HepG2 (cell line): ENCODE measurements around the gene AEN. TPM values are rescaled to one million over a fixed set of nuclear protein-coding genes. Genes with fewer than 3 reads are reported as not detected.

Source experiments
- ATF7-NPFF ChIP-seq: sonication (generic); formaldehyde crosslinking; IDR thresholded peaks from 2 replicates; pipeline ENCODE4 v1.8.1; 2023; ENCODE audit warnings: mild to moderate bottlenecking, low read depth, missing genetic modification reagents, moderate library complexity
- CENPT ChIP-seq: sonication (generic); formaldehyde crosslinking; IDR thresholded peaks from 2 replicates; pipeline ENCODE4 v1.8.0; 2022; ENCODE audit warnings: low read depth, mild to moderate bottlenecking, moderate library complexity, missing genetic modification reagents
- KDM1A ChIP-seq: IDR thresholded peaks from 2 replicates; pipeline ENCODE4 v1.6.1; 2016; ENCODE audit warnings: missing compliant biosample characterization
- MEIS1 ChIP-seq: sonication (generic); formaldehyde crosslinking; IDR thresholded peaks from 2 replicates; pipeline ENCODE4 v1.9.0; 2021; ENCODE audit warnings: mild to moderate bottlenecking, missing genetic modification reagents, moderate library complexity, borderline replicate concordance
- PCBP1 ChIP-seq: fragments of 200-400 bp; formaldehyde crosslinking; IDR thresholded peaks from 2 replicates; pipeline ENCODE4 v1.6.1; 2017; ENCODE audit warnings: mild to moderate bottlenecking, low read depth, low read length, borderline replicate concordance
- PCBP2 ChIP-seq: fragments of 200-400 bp; formaldehyde crosslinking; optimal IDR thresholded peaks from 2 replicates; pipeline ENCODE3; 2018; ENCODE audit warnings: low read length, low read depth; ENCODE audit not compliant: poor library complexity, severe bottlenecking
- ZNF296 ChIP-seq: sonication (generic); formaldehyde crosslinking; conservative IDR thresholded peaks from 2 replicates; pipeline ENCODE4 v1.5.0; 2020; ENCODE audit warnings: mild to moderate bottlenecking, missing genetic modification reagents
- ZNF446 ChIP-seq: sonication (generic); formaldehyde crosslinking; IDR thresholded peaks from 2 replicates; pipeline ENCODE4 v1.5.0; 2020; ENCODE audit warnings: mild to moderate bottlenecking, missing genetic modification reagents
- ZNF614 ChIP-seq: IDR thresholded peaks from 2 replicates; pipeline ENCODE4 v1.6.1; 2018; ENCODE audit warnings: missing biosample characterization, missing genetic modification reagents, inconsistent platforms, borderline replicate concordance
- ZNF75D ChIP-seq: sonication (generic); formaldehyde crosslinking; IDR thresholded peaks from 2 replicates; pipeline ENCODE4 v1.8.1; 2023; ENCODE audit warnings: missing genetic modification reagents, mild to moderate bottlenecking, borderline replicate concordance
- ZNF790 ChIP-seq: sonication (generic); formaldehyde crosslinking; IDR thresholded peaks from 2 replicates; pipeline ENCODE4 v1.8.0; 2022; ENCODE audit warnings: missing genetic modification reagents, mild to moderate bottlenecking, borderline replicate concordance
- ZSCAN30 ChIP-seq: sonication (generic); formaldehyde crosslinking; IDR thresholded peaks from 2 replicates; pipeline ENCODE4 v1.5.0; 2020; ENCODE audit warnings: mild to moderate bottlenecking, missing genetic modification reagents
- polyA plus RNA-seq, 8 experiments: library from polyadenylated mRNA; depleted of rRNA in 3 of 8; stranded (reverse) in 7 of 8; unstranded in 1 of 8; fragments of >200 nt; fragmentation: Illumina TruSeq in 4 of 8; extraction: Trizol in 4 of 8; gene quantifications; 2 replicates each; pipeline versions ENCODE4 v1.2.1 to v1.2.3, GENCODE V29; 2011 to 2016; ENCODE audit warnings: low read depth in 4 of 8, missing spikeins in 1 of 8, mixed read lengths in 1 of 8; ENCODE audit not compliant: insufficient read depth in 1 of 8
- total RNA-seq, 5 experiments: library from RNA; depleted of rRNA; stranded (reverse); fragments of >200 nt; fragmentation: Illumina TruSeq; extraction: Trizol; gene quantifications; 2 replicates each; pipeline ENCODE4 v1.2.3, GENCODE V29; 2016; ENCODE audit warnings: low read depth in 1 of 5
- TF ChIP-seq, protein P1 (sequence below): sonication (generic); formaldehyde crosslinking; IDR thresholded peaks from 2 replicates; pipeline ENCODE4 v1.4.0; 2020; ENCODE audit warnings: missing genetic modification reagents, borderline replicate concordance
- TF ChIP-seq, protein P2 (sequence below): sonication (generic); formaldehyde crosslinking; IDR thresholded peaks from 2 replicates; pipeline ENCODE4 v1.5.0; 2020; ENCODE audit warnings: missing genetic modification reagents
- TF ChIP-seq, protein P3 (sequence below): sonication (generic); formaldehyde crosslinking; IDR thresholded peaks from 2 replicates; pipeline ENCODE4 v1.4.0; 2020; ENCODE audit warnings: mild to moderate bottlenecking, missing genetic modification reagents

AEN gene
- total and polyA plus RNA-seq, 2 of the 13 experiments (the other 11 are each of a cell fraction or from before 2014, with no cell fraction given), result 51.3 to 118 TPM

DNA sequence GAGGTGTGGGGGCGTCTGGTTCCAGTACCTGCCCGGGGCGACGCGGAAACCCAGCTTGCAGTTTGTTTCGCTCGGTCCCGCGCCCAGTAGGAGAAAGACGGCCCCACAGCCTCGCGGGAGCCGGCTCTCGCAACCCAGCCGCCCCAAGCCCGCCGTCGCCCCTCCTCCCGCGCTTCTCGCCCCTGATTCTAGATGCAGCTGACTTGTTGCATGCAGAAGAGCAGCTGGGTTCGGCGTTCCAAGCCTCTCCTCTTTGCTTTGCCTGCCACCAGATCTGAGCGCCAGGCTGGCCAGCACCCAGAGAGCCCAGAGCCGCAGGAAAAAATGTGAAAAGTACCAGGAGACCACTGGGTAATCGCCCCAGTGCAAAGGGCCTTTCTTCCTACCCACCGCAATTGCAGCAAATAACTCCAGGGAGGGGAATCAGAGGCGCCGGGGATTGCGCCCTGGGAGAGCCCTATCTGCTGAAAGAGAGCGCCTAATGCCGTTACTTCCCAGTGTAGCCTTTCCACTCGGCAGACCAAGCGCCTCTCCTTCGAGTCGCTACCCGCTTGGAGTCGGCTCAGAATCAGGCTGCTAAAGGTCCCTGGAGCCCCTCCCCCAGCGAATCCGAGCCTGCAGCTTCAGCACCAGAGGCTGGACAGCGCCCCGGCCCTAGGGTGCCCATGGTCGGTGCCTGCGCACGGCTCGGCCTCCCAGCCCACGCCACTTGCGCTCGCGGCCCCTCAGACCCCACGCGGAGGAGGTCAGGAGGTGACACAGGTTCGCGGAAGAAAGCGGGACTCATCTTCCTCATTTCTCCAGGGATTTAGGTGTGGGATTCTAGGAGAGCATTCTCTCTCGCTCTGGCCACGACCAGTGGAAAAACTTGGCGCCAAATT, 15.7 kb upstream of the AEN start (continued):
- TF ChIP-seq, protein P1, sequence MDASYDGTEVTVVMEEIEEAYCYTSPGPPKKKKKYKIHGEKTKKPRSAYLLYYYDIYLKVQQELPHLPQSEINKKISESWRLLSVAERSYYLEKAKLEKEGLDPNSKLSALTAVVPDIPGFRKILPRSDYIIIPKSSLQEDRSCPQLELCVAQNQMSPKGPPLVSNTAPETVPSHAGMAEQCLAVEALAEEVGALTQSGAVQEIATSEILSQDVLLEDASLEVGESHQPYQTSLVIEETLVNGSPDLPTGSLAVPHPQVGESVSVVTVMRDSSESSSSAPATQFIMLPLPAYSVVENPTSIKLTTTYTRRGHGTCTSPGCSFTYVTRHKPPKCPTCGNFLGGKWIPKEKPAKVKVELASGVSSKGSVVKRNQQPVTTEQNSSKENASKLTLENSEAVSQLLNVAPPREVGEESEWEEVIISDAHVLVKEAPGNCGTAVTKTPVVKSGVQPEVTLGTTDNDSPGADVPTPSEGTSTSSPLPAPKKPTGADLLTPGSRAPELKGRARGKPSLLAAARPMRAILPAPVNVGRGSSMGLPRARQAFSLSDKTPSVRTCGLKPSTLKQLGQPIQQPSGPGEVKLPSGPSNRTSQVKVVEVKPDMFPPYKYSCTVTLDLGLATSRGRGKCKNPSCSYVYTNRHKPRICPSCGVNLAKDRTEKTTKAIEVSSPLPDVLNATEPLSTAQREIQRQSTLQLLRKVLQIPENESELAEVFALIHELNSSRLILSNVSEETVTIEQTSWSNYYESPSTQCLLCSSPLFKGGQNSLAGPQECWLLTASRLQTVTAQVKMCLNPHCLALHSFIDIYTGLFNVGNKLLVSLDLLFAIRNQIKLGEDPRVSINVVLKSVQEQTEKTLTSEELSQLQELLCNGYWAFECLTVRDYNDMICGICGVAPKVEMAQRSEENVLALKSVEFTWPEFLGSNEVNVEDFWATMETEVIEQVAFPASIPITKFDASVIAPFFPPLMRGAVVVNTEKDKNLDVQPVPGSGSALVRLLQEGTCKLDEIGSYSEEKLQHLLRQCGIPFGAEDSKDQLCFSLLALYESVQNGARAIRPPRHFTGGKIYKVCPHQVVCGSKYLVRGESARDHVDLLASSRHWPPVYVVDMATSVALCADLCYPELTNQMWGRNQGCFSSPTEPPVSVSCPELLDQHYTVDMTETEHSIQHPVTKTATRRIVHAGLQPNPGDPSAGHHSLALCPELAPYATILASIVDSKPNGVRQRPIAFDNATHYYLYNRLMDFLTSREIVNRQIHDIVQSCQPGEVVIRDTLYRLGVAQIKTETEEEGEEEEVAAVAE (CRISPR knock-in tag), result no peak
- no peak for TF ChIP-seq MEIS1 (CRISPR knock-in tag)
- TF ChIP-seq, protein P2, sequence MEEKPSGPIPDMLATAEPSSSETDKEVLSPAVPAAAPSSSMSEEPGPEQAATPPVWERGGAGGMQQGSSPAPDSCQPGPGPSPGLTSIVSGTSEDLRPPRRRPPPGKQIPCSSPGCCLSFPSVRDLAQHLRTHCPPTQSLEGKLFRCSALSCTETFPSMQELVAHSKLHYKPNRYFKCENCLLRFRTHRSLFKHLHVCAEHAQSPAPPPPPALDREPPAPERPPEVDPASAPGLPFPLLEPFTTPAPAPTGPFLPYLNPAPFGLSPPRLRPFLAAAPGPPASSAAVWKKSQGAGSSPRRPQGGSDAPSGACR (CRISPR knock-in tag), result no peak
- TF ChIP-seq ATF7-NPFF (CRISPR knock-in tag), result no peak
- TF ChIP-seq ZSCAN30, result no peak
- no peak for TF ChIP-seq ZNF296 (CRISPR knock-in tag)
- TF ChIP-seq PCBP2, result no peak
- no peak for TF ChIP-seq PCBP1
- no peak; the same call in 1 of the 2 replicates for TF ChIP-seq ZNF790 (CRISPR knock-in tag)
- no peak for TF ChIP-seq ZNF75D (CRISPR knock-in tag)
- TF ChIP-seq, protein P3, sequence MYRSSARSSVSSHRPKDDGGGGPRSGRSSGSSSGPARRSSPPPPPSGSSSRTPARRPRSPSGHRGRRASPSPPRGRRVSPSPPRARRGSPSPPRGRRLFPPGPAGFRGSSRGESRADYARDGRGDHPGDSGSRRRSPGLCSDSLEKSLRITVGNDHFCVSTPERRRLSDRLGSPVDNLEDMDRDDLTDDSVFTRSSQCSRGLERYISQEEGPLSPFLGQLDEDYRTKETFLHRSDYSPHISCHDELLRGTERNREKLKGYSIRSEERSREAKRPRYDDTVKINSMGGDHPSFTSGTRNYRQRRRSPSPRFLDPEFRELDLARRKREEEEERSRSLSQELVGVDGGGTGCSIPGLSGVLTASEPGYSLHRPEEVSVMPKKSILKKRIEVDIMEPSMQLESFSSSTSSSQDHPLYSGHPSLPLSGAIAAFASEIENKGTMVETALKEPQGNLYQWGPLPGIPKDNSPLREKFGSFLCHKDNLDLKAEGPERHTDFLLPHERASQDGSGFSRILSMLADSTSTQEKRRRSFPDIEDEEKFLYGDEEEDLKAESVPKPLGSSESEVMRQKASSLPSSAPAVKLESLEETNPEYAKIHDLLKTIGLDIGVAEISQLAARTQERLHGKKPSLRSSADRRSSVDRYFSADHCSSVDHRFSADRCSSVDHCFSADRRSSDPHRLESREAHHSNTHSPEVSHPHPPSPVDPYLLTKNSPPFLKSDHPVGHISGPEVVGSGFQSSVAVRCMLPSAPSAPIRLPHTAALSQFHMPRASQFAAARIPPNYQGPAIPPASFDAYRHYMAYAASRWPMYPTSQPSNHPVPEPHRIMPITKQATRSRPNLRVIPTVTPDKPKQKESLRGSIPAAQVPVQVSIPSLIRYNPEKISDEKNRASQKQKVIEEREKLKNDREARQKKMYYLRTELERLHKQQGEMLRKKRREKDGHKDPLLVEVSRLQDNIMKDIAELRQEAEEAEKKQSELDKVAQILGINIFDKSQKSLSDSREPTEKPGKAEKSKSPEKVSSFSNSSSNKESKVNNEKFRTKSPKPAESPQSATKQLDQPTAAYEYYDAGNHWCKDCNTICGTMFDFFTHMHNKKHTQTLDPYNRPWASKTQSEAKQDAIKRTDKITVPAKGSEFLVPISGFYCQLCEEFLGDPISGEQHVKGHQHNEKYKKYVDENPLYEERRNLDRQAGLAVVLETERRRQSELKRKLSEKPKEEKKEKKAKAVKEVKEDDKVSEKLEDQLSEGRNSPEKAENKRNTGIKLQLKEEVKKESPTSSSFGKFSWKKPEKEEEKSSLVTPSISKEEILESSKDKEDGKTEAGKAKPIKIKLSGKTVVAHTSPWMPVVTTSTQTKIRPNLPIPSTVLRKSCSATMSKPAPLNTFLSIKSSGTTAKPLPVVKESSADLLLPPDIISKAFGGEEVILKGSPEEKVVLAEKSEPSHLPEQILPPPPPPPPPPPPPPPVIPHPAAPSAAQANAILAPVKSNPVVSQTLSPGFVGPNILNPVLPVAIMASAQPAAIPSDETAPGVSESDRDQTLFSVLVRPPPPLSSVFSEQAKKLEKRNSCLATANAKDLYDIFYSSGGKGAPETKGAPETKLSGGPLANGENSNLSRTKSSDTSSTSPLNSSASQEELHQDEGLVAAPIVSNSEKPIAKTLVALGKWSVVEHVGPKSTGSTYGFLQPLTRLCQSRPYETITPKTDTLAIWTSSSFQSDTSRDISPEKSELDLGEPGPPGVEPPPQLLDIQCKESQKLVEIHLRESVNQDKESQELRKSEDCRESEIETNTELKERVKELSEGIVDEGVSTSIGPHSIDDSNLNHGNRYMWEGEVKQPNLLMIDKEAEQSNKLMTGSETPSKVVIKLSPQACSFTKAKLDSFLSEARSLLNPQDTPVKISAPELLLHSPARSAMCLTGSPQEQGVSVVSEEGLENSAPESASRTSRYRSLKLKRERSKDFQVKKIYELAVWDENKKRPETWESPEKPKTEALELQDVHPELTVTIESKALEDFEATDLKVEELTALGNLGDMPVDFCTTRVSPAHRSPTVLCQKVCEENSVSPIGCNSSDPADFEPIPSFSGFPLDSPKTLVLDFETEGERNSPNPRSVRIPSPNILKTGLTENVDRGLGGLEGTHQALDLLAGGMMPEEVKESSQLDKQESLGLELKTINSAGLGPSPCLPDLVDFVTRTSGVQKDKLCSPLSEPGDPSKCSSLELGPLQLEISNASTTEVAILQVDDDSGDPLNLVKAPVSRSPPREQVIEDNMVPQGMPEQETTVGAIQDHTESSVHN, result no peak
- no peak; the same call in 1 of the 2 replicates for TF ChIP-seq ZNF614 (CRISPR knock-in tag)
- TF ChIP-seq ZNF446 (CRISPR knock-in tag), result 0 out of 2 replicates have a peak, but pooled peaks have one; percentile 56
- no peak for TF ChIP-seq CENPT
- no peak for TF ChIP-seq KDM1A (CRISPR knock-in tag)
